Measurements from ENCODE around the gene ILKAP.

- no peak for TF ChIP-seq FOXP2 (optimal IDR thresholded peaks at IDR 0.05; ENCODE audit: borderline replicate concordance, extremely low read depth, extremely low read length, insufficient read depth)
- TF ChIP-seq POLR2AphosphoS5 (IDR thresholded peaks at IDR 0.05; ENCODE audit: low read depth, low read length) = no peak
- no peak for TF ChIP-seq REST (IDR thresholded peaks at IDR 0.05; ENCODE audit: insufficient read depth in 1 of 2, low read depth in 2 of 2, low read length in 2 of 2)
Measured at GRCh38 chr2:238134393-238134785, 69.1 kb downstream of the ILKAP start.

All from PFSK-1 (cell line).